ENCODE data around the gene HOXB9. TPM values are rescaled to one million over a fixed set of nuclear protein-coding genes. Genes with fewer than 3 reads are reported as not detected.

The HOXB9 gene
- total and polyA plus RNA-seq, 9 of the 15 experiments (the other 6 are each of a cell fraction or from before 2014, with no cell fraction given) = 3.1 to 196 (median 77.6) TPM

GRCh38 chr17:48632579-48633265 is 6.6 kb upstream of the HOXB9 start (continued):
- no peak for TF ChIP-seq ZNF57 (CRISPR knock-in tag; IDR thresholded peaks at IDR 0.05)
- TF ChIP-seq ZNF197 (CRISPR knock-in tag; IDR thresholded peaks at IDR 0.05; ENCODE audit: low read depth) = no peak
- TF ChIP-seq ZNF592 (IDR thresholded peaks at IDR 0.05) = peak; percentile 22
- no peak; the same call in none of the 2 replicates for TF ChIP-seq NFRKB (IDR thresholded peaks at IDR 0.05; ENCODE audit: low read depth)
- TF ChIP-seq MED1 (CRISPR knock-in tag; IDR thresholded peaks at IDR 0.05; ENCODE audit: borderline replicate concordance) = no peak

All from K562 (cell line).